OCI-LY3 (cell line): ENCODE data around the gene SNN.

Experiments used
- EZH2phosphoT487 ChIP-seq: fragments of 200-600 bp; shearing (Covaris generic); IDR thresholded peaks from 2 replicates; pipeline ENCODE4 v1.6.1; 2018; ENCODE audit warnings: antibody characterized with exemption, mixed run types, low read depth
- TF ChIP-seq, protein P1 (sequence below): fragments of 200-600, 300-600 bp; sonication (generic); IDR thresholded peaks from 2 replicates; pipeline ENCODE4 v1.5.1; 2014; ENCODE audit warnings: antibody characterized with exemption, low read length, low read depth

DNA sequence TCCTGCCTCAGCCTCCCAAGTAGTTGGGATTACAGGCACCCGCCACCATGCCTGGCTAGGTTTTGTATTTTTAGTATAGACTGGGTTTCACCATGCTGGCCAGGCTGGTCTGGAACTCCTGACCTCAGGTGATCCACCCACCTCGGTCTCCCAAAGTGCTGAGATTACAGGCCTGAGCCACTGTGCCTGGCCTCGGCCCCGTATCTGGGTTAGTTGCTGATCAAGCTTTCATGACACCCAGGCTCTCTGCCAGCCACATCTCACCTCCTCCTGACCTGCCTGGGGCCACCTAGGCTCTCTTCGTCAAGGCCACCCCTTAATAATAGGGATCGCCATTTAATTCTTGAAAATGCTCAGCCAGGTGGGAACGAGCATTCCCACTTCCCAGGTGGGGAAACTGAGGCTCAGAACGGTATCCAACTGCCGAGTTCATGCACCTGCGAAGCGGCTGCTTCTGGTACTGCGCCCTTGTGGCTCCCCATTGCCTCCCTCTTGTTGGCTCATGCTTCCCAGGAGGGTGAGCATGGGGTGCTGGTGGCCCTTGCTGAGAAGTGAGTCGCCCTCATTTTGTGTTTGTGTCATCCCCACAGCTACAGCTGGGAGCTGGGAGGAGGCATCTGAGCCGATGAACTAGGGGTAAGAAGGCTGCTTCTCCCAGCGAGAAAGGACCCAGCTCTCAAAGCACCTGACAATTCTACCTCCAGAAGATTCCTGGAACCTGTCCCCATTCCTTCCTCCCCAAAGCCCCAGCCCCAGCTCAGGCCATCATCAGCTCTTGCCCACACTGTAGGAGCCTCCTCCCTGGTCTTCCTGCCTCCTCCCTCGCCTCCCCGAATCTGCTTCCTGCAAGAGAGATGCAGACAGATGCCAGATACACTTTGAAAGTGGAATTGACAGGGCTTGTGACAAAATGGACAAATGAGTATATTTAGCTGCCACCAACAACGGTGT, 17.3 kb upstream of the SNN start:
- TF ChIP-seq EZH2phosphoT487: no peak
- TF ChIP-seq, protein P1, sequence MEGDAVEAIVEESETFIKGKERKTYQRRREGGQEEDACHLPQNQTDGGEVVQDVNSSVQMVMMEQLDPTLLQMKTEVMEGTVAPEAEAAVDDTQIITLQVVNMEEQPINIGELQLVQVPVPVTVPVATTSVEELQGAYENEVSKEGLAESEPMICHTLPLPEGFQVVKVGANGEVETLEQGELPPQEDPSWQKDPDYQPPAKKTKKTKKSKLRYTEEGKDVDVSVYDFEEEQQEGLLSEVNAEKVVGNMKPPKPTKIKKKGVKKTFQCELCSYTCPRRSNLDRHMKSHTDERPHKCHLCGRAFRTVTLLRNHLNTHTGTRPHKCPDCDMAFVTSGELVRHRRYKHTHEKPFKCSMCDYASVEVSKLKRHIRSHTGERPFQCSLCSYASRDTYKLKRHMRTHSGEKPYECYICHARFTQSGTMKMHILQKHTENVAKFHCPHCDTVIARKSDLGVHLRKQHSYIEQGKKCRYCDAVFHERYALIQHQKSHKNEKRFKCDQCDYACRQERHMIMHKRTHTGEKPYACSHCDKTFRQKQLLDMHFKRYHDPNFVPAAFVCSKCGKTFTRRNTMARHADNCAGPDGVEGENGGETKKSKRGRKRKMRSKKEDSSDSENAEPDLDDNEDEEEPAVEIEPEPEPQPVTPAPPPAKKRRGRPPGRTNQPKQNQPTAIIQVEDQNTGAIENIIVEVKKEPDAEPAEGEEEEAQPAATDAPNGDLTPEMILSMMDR: no peak
